Fibroblast of skin of right quadriceps (primary cell): Measurements from ENCODE around the gene MEMO1.
A peak's percentile ranks its signal among the peaks of the same experiment; 100 is the strongest.
"Not testable (repeated sequence)": the region's sequence is repeated elsewhere in the genome, so short reads cannot be mapped to it uniquely, and the experiment has no call there.

ENCODE experiments used
- DNase-seq: peaks from one replicate; pipeline ENCODE4 v3.0.0-alpha.2; 2013

Gene MEMO1

DNA sequence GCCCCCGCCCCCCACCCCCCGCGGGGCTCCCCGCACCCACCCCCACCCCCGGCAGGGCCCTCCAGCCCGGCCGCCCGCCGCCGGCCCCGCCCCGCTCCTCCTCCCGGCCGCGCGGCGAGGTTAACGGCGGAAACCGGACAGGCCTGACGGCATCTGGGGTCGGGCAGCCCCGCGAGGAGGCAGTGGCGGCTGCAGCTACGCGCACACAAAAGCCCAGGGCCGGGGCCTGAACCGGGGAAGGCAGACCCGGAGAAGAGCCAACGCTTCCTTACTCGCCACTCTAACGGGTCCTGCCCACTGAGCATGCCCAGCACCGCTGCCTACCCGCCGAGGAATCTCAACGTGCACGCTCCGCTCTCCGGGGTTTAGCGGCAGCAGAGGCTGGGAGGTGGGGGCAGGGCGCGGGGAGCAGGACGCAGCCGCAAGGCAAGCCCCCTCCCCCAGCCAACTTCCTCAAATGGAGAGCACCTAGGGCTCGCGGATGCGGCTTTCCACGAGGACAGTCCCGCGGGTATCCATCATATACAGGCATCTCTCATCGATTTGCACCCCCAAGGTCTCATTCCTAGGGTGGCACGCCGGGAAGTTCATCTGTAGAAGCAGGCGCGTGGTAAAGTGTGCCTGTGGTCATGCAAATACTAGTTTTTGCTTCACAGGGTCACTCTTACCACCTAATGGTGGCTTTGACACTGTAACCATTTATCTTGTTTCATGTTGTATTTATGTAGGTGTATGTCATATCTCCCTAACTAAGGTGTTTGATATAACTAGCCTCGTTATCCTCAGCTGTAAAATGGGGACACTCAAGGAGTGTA lies at the start of gene MEMO1:
Gene MEMO1 (minus strand): TSS at position 339 of the 815 bp plus-strand sequence. CDS start 761 bp downstream, outside the sequence.
- peak; percentile 95 for DNase-seq

DNA sequence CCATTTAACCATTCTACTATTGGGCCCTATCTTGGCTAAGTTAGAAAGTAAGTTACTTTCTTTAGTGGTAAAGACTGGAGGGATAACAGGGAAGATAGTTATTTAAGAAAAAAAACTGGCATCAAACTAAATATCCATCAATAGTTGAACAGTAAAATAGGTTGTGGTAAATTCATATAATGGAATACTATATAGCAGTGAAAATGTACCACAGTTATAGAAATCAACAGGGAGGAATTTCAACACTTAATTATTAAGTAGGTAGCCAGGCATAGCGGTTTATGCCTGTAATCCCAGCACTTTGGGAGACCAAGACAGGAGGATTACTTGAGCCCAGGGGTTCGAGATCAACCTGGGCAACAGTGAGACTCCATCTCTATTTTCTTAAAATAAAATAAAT lies 49.5 kb upstream of the MEMO1 start:
- no peak for DNase-seq

DNA sequence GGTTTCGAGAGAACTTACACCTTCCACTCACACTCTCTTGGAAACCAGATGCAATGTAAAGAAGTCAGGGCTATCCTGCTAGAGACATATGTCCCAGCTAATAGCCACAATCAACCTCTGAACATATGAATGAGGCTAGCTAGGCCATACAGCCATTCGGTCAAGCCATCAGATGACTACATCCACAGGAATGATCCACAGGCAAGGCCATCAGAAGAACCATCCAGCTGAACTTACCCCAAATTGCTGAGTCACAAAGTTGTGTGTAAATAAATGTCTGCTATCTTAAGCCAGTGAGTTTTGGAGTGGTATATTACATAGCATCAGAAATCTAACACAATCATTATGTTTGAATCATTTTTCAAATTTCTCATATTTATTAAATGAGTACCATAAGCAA lies 47.3 kb upstream of the MEMO1 start:
- DNase-seq: peak; percentile 8

DNA sequence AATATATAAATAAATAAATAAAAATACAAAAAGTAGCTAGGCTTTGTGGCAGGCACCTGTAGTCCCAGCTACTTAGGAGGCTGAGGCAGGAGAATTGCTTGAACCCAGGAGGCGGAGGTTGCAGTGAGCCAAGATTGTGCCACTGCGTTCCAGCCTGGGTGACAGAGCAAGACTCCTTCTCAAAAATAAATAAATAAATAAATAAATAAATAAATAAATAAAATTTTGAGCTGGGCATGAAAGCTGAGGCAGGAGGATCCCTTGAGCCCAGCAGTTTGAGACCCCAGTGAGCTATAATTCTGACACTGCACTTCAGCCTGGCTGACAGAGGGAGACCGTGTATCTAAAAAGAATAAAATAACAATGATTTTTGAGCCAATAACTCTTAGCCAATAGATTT lies 43.8 kb upstream of the MEMO1 start:
- DNase-seq: not testable (repeated sequence)

DNA sequence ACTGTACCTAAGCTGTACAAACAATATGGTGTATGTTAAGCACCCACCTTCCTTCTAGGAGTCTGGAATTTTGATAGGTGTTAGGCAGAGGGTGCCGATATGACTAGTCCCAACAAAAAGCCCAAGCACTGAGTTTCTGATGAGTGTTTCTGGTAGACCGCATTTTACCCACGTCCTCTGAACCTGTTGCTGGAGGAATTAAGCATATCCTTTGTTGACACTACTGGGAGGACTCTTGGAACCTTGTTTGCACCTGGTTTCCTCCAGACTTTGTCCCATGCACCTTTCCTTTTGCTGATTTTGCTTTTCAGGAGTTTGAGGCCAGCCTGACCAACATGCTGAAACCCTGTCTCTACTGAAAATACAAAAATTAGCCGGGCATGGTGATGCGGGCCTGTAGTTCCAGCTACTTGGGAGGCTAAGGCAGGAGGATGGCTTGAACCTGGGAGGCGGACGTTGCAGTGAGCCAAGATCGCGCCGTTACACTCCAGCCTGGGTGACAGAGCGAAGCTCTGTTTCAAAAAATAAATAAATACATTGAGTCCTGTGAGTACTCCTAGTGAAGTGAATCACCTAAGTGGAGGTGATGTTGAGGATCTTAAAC lies 41.1 kb upstream of the MEMO1 start:
- DNase-seq: no peak

- no peak for DNase-seq
These were observed 32.8 kb upstream of the MEMO1 start for GRCh38 chr2:32043561-32043960.

- DNase-seq: peak; percentile 88
These were observed 28.8 kb upstream of the MEMO1 start, which contains the start of gene DPY30 for GRCh38 chr2:32039447-32040219. TSS of gene DPY30 (minus strand) at chr2:32039805. CDS start at chr2:32039456, 349 bp downstream.

DNA sequence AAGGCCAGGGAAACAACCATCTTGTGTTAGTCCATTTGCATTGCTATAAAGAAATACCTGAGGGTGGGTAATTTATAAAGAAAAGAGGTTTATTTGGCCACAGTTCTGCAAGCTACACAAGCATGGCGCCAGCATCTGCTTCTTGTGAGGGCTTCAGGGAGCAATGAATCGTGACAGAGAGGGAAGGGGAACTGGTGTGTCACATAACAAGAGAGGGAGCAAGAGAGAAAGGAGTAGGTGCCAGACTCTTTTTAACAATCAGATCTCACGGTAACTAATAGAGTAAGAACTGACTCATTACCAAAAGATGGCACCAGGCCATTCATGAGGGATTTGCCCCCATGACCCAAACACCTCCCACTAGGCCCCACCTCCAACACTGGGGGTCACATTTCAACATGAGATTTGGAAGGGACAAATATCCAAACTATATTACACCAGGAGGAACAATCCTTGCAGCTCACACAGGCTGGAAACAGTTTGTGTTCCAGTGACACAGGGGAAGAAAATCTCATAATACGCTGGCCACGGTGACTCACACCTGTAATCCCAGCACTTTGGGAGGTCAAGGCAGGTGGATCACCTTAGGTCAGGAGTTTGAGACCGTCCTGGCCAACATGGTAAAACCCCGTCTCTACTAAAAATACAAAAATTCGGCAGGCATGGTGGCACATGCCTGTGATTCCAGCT lies 23.5 kb upstream of the MEMO1 start:
- DNase-seq: peak; percentile 3

- DNase-seq: not testable (repeated sequence)
These were observed 8.1 kb upstream of the MEMO1 start for GRCh38 chr2:32018789-32019482.

DNA sequence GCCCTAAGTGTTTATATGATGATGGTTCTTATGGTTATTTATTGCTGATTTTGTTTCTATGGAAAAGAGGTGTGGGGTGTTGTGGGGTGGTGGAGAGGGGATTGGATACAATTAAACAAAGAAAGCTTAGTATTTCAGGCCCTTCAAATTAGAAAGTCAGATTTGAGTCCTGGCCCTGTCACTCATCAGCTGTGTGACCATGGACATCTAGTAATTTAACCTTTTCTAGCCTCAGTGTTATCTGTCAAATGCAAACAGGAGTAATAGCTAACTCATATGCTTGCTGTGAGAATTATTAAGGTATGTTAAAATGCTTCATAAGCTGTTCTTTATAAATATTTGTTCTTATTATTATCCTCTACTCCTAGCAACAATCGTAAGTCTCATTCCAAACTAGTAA lies 2.1 kb upstream of the MEMO1 start:
- DNase-seq: no peak

DNA sequence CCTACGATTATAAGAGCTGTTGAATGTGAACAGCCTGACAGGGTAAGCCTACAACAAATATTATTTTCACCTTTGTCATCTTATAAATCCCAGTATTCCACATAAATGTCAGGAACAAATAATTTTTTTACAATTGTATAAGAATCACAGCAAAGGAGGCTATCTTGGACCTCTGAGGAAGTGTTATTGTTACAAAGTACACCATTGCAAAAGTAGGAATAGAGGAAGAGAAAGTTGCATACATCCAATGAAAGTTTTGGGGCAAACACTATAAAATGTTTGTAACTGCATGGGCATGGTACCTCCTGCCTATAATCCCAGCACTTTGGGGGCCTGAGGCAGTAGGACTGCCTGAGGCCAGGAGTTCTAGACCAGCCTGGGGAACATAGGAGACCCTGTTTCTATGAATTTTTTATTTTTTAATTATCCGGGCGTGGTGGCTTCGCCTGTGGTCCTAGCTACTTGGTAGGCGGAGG lies 715 bp upstream of the MEMO1 start:
- DNase-seq: no peak

DNA sequence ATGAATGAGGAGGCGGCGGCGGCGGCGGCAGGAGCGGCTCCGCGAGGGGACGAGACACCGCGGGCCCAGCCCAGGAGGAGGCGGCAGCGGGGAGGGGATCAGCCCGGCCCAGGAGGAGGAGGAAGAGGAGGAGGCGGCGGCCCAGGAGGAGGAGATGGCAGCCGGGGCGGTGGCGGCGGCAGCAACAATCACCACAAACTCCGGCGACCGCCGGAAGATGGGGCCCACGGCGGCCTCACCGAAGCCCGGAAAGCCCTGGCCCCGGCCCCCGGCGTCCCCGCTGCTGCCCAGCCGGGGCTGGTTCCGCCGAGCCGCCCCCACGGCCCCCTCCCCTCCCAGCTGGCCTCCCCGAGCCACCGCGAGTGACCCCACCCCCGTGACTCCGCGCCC lies 533 bp downstream of the MEMO1 start:
- DNase-seq: peak; percentile 55

GRCh38 chr2:32009516-32010256 lies 1.1 kb downstream of the MEMO1 start:
- DNase-seq: peak; percentile 10

DNA sequence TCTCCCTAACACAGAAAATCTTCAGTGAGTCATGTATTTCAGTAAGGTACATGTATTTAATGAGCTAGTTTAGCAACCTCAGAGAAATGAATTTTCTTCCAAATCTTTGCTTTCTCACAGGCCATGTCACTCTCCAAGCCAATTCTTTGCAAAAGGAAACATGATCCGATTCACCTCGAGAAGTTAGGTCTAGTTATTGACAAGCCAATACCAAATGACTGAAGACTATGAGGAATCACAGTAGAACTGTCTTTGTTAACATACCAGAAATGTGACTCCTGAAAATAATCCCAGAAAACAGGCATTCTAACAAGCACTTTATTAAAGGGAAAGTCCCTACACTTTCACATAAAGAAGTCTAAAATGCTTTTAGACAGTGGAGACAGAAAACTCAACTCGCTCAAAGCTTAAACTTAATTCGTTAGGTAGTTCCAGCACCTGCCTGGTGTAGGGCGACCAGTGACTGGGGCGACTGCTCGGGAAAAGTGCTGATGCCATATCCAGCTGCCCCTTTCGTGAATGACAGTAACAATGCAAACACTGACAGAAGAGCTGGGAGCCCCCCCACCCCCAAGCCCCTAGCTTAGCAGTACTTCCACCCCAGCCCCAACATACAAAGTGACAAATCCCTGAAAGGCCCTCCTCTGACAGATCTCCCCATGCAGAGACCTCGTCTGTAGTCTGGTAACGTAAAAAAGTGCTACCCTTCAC lies 1.8 kb downstream of the MEMO1 start:
- peak; percentile 29 for DNase-seq

DNA sequence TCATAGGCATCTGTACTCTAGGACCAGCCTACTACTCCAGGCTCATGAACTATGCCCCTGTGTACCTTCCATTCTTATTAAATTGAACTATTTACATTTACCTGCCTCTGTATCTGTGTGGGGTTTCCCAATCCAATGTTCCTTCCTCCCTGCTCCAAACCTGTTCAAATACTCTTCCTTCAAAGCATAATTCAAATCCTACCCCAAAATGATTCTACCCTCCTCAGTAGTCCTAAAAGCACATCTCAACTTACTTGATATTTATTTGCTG lies 3.8 kb downstream of the MEMO1 start:
- no peak for DNase-seq

- no peak for DNase-seq
These were observed 5.3 kb downstream of the MEMO1 start for GRCh38 chr2:32005371-32005976.

DNA sequence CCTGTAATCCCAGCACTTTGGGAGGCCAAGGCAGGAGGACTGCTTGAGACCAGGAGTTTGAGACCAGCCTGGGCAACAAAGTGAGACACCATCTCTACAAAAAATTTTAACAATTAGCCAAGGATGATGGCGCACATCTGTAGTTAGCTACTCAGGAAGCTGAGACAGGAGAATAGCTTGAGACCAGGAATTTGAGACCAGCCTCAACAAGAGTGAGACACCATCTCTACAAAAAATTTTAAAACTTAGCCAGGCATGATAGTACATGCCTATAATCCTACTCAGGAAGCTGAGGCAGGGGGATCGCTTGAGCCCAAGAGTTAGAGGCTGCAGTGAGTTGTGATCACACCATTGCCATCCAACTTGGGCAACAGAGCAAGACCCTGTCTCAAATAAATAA lies 7.0 kb downstream of the MEMO1 start:
- DNase-seq: peak; percentile 4

DNA sequence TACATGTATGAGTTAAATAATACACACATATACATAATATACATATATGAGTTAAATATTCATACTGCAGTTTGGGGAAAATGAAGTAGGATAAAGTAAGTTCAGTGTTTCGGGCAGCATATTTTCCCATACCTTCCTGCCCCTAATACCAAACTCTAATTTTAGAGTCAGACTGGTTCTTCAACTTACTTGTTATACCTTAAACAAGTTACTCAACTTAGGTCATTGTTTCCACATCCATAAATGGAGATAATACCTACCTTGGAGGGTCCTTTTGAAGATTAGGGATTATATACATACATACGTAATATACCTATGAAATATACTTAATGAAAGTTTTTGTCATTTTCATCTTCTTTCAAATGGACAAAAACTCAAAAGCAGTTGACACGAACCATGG lies 8.4 kb downstream of the MEMO1 start:
- no peak for DNase-seq

- no peak for DNase-seq
These were observed 11.4 kb downstream of the MEMO1 start for GRCh38 chr2:31999438-31999837.

GRCh38 chr2:31998731-31999383 lies 12.0 kb downstream of the MEMO1 start:
- DNase-seq: no peak
